Activated T-cell treated with anti-CD3 and anti-CD28 coated beads, Interleukin-2, amount 50 U/mL, for 72 hours (primary cell): ENCODE results near the gene TLE4. TPM values are rescaled to one million over a fixed set of nuclear protein-coding genes. Genes with fewer than 3 reads are reported as not detected.

Experiments used
- ATAC-seq, 2 donors: fragments of 150-1000 bp; cut with Tn5 transposase; replicated peaks in 1 of 2; 2 replicates each; pipeline ENCODE4 v1.10.0; 2021; ENCODE audit warnings: moderate library complexity in 2 of 2, mild to moderate bottlenecking in 1 of 2
- DNase-seq, 2 donors: peaks; one replicate each; pipeline ENCODE4 v3.0.0; 2021 to 2022; ENCODE audit warnings: mixed read lengths in 1 of 2
- H3K27ac Mint-ChIP-seq: one replicate; pipeline ENCODE4 v1.8.0; 2022; ENCODE audit warnings: mild to moderate bottlenecking, moderate library complexity, mixed read lengths
- H3K27me3 Mint-ChIP-seq: one replicate; pipeline ENCODE4 v1.8.0; 2022; ENCODE audit warnings: low read depth, mixed read lengths
- H3K36me3 Mint-ChIP-seq, 2 donors: one replicate each; pipeline ENCODE4 v1.8.0; 2022; ENCODE audit warnings: mixed read lengths in 2 of 2, mild to moderate bottlenecking in 1 of 2; ENCODE audit not compliant: insufficient read depth in 2 of 2
- H3K4me1 Mint-ChIP-seq: one replicate; pipeline ENCODE4 v1.8.0; 2022; ENCODE audit warnings: low read depth, mixed read lengths
- H3K4me3 Mint-ChIP-seq, 2 donors: one replicate each; pipeline ENCODE4 v1.8.0; 2022; ENCODE audit warnings: mild to moderate bottlenecking in 2 of 2, mixed read lengths in 2 of 2, moderate library complexity in 2 of 2
- H3K9me3 Mint-ChIP-seq, 2 donors: one replicate each; pipeline ENCODE4 v1.8.0; 2022; ENCODE audit warnings: mixed read lengths in 2 of 2
- total RNA-seq, 2 donors: library from RNA; stranded (reverse); gene quantifications; one replicate each; pipeline ENCODE4 v1.2.3, GENCODE V29; 2022

TLE4 gene
- total RNA-seq, 2 donors from 2014 or later, result 35.3 to 38.5 TPM

DNA sequence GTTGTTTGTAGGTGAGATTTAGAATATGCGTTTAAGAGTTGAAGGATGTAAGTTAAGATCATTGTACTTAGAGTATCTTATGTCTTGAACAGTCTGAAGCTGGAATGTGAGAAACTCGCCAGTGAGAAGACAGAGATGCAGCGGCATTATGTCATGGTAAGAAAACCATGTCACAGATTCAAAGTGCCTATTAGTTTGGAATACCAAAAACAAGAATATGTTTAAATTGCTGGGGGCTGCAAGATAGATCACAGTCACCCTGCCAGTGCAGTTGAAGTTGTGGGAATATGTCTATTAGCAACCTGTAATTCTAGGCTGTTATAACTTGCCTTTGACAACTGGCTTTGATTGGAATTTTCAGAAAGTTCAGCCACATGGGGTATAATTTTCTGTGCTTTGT, 3.0 kb downstream of the TLE4 start:
- peaks cover 52% of the 10 kb centered on the region for H3K4me1 Mint-ChIP-seq
- ATAC-seq (no peak), DNase-seq (no peak)
- H3K9me3 Mint-ChIP-seq, result no peaks in the 10 kb centered on the region
- no peaks in the 10 kb centered on the region for H3K27me3 Mint-ChIP-seq
- H3K4me3 Mint-ChIP-seq, result peak overlapping the region; percentile 86 to 92
- peaks cover 0 to 7% of the 10 kb centered on the region in 2 donors for H3K36me3 Mint-ChIP-seq
- H3K27ac Mint-ChIP-seq, result no peak overlapping the region

DNA sequence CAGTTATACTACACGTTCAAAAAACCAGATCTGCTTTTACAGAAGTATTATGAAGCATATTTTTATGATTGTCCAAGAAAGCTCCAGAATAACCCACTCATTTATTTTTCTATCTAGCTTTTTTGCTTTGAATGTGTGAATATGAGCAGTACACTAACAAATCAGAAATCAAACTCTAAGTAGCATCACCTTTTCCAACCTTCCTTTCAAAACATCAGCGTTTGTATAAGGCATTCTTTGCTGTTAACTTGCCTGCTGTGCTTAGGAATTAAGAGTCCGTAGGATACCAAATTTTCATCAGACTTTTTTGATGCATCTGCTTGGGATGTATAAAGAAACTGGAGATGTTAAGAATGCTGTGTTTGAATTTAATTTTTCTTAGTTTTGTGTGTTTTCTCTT, 3.8 kb downstream of the TLE4 start:
- peak overlapping the region in 1 of 2 donors; percentile 40 for H3K4me3 Mint-ChIP-seq
- H3K27ac Mint-ChIP-seq, result no peak overlapping the region
- no peak for DNase-seq
- no peaks in the 10 kb centered on the region for H3K27me3 Mint-ChIP-seq
- H3K36me3 Mint-ChIP-seq, result peaks cover 2 to 9% of the 10 kb centered on the region in 2 donors
- ATAC-seq, result no peak
- peaks cover 51% of the 10 kb centered on the region for H3K4me1 Mint-ChIP-seq
- H3K9me3 Mint-ChIP-seq, result no peaks in the 10 kb centered on the region

DNA sequence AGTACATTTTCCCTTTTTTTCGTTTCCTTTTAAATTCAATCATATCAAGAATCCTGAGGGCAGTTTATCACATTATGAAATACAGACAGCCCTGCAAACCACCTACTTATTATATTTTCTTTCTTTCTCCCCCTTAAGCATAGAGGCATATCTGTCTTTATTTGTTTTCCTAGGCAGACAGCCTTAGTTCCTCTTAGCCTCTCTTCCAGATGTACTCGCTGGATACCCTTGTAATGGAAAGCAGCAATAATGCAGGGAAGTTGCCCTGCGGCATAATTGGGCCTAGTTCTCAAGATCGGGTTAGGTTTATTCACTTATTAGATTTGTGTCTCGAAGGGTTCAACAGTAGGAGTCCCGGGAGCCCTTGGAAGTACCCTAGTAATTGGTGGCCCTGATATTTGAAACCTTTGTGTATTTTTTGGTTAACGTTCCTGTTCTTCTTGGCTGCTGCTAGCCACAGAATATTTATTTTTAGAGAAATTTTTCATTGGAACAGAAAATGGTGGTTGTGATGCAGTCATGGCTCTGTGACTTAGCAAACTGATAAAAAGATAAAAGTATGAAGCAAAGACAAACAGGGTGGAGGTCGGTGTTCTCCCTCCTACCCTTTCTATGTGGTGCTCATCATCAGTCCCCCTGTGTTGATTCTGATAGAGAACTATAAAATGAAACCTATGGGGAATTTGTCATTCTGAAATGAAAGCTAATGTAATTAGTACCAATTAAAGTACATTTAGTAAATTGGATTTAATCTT, 6.4 kb downstream of the TLE4 start:
- Mint-ChIP-seq H3K27me3 (no peaks in the 10 kb centered on the region), H3K9me3 (no peaks in the 10 kb centered on the region), H3K27ac (peak overlapping the region; percentile 43), H3K36me3 (peaks cover 2 to 9% of the 10 kb centered on the region in 2 donors), H3K4me1 (peaks cover 77% of the 10 kb centered on the region), H3K4me3 (peak overlapping the region in 1 of 2 donors; percentile 3)
- no peak for DNase-seq
- no peak for ATAC-seq

DNA sequence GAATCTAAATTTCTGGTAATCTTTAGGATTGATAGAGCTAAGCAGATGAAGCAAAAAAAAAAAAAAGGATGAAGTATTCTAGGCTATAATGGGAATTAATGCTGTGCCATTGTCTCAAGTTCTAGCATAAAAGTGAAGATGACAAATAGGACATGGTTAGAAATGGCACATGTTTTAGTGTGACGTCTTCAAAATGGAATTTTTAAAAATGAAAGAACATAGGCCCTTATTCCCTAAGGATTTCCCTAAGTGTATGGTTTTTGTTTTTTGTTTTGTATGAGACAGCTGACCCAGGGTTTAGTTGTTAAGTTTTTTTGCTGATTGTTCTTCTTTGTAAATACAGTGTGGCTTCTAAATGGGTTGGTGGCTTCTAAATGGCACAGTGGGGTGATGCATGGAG, 7.1 kb downstream of the TLE4 start:
- H3K36me3 Mint-ChIP-seq, result peaks cover 2 to 6% of the 10 kb centered on the region in 2 donors
- no peak for ATAC-seq
- H3K9me3 Mint-ChIP-seq, result no peaks in the 10 kb centered on the region
- H3K27me3 Mint-ChIP-seq, result no peaks in the 10 kb centered on the region
- H3K4me3 Mint-ChIP-seq, result peak overlapping the region in 1 of 2 donors; percentile 2
- no peak for DNase-seq
- H3K4me1 Mint-ChIP-seq, result peaks cover 81% of the 10 kb centered on the region
- H3K27ac Mint-ChIP-seq, result peak overlapping the region; percentile 12

DNA sequence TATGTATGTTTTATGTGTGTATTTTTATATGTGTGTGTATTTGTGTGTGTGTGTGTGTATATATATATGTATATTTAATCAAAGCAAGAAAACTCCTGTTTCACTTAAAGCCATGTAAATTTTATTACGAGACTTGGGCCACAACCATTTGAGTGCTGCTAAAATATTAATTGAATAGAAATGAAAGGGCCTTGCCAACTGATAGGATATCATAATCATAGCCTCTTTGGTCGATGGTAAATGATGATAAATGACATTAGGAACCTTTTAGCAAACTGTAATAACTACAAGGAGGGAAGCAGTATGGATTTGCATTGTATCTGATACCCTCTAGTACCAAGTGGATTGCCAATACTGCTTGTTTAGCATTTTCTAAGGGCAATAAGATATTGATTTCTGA, 7.9 kb downstream of the TLE4 start:
- Mint-ChIP-seq H3K27ac (no peak overlapping the region), H3K4me1 (peaks cover 81% of the 10 kb centered on the region), H3K4me3 (no peak overlapping the region), H3K27me3 (no peaks in the 10 kb centered on the region), H3K36me3 (peaks cover 2 to 6% of the 10 kb centered on the region in 2 donors), H3K9me3 (no peaks in the 10 kb centered on the region)
- ATAC-seq (no peak), DNase-seq (no peak)

DNA sequence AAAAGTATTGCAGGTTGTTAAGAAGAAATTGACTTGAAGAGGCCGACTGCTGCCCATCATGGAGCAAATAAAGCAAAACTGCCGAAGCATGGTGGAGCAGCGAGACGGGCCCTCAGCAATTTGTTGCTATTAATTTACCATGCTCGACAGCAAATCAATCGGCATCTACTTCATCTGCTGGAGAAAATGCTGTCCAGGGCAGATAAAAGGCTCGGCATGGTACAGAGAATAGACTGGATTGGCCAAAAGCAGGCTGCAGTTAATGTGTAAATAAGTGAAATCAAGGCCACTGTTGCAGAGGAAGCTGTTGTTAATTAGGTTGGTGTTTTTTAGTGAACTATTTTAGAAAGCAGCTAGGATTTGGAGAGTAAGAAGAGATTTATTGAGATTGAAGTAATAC, 8.3 kb downstream of the TLE4 start:
- peaks cover 2 to 6% of the 10 kb centered on the region in 2 donors for H3K36me3 Mint-ChIP-seq
- peak overlapping the region; percentile 50 for H3K27ac Mint-ChIP-seq
- peak overlapping the region in 1 of 2 donors; percentile 51 for H3K4me3 Mint-ChIP-seq
- peaks cover 82% of the 10 kb centered on the region for H3K4me1 Mint-ChIP-seq
- ATAC-seq, result no peak
- H3K27me3 Mint-ChIP-seq, result no peaks in the 10 kb centered on the region
- no peak for DNase-seq
- H3K9me3 Mint-ChIP-seq, result no peaks in the 10 kb centered on the region

DNA sequence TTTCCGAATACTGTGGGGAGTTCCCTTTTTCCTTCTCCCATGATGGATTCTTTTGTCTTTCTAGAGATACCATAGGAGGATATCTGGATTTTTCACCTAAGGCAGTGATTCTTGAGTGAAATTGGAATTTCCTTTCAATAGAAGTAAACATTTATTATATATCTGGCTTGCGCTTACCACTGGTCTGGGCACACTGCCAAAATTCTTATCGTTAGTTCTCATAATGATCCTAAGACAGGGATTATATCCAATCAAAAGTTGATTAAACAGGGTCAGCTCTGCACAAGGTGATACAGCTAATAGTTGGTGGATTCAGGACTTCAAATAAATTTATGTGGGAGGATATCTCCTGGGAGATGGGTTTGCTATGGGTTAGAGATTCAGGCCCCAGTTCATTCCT, 9.6 kb downstream of the TLE4 start:
- no peak for ATAC-seq
- Mint-ChIP-seq H3K4me1 (peaks cover 79% of the 10 kb centered on the region), H3K4me3 (peak overlapping the region; percentile 57 to 64), H3K9me3 (no peaks in the 10 kb centered on the region), H3K36me3 (peaks cover 2 to 6% of the 10 kb centered on the region in 2 donors), H3K27me3 (no peaks in the 10 kb centered on the region), H3K27ac (peak overlapping the region; percentile 57)
- no peak for DNase-seq

DNA sequence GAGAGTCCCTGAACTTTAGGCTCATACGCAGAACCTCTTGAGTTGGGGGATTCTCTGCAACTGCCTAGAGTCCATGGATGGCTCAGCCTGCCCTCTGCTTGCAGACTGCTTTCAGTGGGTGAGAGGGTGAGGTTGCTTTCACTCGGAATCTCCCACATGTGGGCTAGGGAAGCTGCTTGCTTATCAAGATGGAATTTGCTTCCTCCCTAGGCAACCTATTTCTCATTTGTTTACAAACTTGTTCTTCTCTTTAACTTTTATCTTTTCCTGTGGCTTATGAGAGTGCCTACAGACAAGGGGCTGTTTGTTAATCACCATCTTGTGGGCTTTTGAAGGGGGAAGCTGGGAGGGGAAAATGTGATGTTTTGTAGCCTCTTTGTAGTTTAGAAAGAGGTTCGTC, 10.0 kb downstream of the TLE4 start:
- Mint-ChIP-seq H3K4me1 (peaks cover 75% of the 10 kb centered on the region), H3K4me3 (peak overlapping the region; percentile 57 to 64), H3K27ac (peak overlapping the region; percentile 57), H3K27me3 (no peaks in the 10 kb centered on the region), H3K9me3 (no peaks in the 10 kb centered on the region), H3K36me3 (peaks cover 2 to 3% of the 10 kb centered on the region in 2 donors)
- DNase-seq, result peak; percentile 19 to 36
- ATAC-seq, result peak; percentile 65 to 71

DNA sequence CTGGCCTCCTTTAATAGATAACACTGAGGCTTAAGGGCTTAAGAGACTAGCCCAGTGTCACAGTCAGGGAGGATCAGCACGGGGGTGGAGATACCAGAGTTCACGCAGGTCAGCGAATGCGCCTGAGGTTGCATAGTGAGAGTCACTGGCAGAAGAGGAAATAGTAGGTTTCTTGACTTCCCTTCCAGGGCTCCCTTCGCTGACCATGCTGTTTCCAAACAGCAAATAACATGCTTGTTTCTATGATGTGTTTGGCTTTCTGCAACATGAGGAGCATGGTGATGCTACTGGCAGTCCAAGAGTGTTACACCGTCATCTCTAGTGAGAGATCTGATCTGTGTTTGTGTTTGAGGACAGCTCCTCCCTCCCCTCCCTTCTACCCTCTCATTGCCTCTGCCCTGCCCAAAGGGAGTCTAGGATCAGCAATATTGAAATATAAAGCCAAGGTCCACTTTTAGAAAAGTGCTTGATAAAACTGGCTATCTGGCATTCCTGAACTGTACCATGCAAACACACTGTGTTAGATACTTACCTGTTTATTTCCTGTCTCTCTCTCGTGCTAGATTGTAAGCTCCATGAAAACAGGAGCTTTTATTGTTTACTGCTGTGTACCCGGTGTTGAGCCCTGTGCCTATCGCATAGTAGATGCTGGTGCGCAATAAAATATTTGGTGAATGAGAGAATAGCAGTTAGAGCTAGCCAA, 12.3 kb downstream of the TLE4 start:
- ATAC-seq (peak; percentile 64 to 86), DNase-seq (peak; percentile 34 to 47)
- Mint-ChIP-seq H3K9me3 (no peaks in the 10 kb centered on the region), H3K27ac (peak overlapping the region; percentile 24), H3K36me3 (peaks cover 2 to 5% of the 10 kb centered on the region in 2 donors), H3K4me1 (peaks cover 70% of the 10 kb centered on the region), H3K4me3 (peak overlapping the region; percentile 60 to 68), H3K27me3 (no peaks in the 10 kb centered on the region)

DNA sequence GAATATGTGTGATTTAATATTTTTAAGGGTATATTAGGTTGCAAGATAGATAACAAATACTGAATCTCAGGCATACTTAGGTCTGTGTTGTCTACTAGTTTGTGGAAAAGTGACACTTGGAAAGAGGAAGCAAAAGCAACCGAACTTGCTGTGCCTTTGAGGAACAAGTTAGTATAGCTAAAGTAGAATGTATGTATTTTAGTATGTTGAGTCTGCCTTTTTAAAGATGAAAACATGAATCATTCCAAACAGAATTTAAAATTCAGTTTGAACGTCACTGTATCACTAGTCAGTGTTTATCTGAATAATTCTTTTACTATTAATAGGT, 12.9 kb downstream of the TLE4 start:
- peaks cover 2 to 5% of the 10 kb centered on the region in 2 donors for H3K36me3 Mint-ChIP-seq
- no peaks in the 10 kb centered on the region for H3K9me3 Mint-ChIP-seq
- H3K27ac Mint-ChIP-seq, result peak overlapping the region; percentile 24
- DNase-seq (no peak), ATAC-seq (no peak)
- H3K4me1 Mint-ChIP-seq, result peaks cover 69% of the 10 kb centered on the region
- H3K27me3 Mint-ChIP-seq, result no peaks in the 10 kb centered on the region
- H3K4me3 Mint-ChIP-seq, result peak overlapping the region in 1 of 2 donors; percentile 68

DNA sequence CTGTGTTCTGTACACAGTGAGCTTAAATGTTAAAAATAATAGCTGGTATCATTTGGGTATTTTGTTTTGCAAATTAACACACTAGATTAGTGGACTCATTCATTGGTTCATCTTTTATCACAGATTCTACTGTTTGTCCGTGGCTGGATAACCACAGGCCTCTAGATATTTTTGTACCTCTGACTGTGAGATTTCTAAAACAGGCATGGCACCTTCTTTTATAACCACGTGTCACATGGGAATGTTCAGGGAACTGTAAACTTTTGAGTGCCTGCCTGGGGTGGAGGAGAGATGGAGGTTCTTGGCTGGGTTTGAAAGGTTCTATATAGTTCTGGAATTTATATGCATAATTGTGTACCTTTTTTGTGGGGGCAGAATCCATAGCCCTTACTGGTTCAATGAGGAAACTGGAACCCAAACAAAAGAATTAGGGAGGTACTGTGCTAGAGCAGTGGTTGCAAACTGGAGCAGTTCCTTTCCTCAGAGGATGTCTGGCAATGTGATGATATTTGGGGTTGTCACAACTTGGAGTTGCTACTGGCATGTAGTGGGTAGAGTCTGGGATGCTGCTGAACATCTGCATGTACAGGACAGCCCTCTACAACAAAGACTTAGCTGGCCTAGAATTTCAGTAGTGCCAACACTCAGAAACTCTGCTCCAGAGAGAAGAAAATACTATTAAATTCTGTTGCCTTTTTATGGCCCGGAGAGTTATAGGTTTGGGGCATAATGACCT, 16.9 kb downstream of the TLE4 start:
- H3K4me1 Mint-ChIP-seq, result peaks cover 70% of the 10 kb centered on the region
- no peaks in the 10 kb centered on the region for H3K9me3 Mint-ChIP-seq
- no peak for DNase-seq
- no peak for ATAC-seq
- no peak overlapping the region for H3K4me3 Mint-ChIP-seq
- H3K27ac Mint-ChIP-seq, result no peak overlapping the region
- H3K27me3 Mint-ChIP-seq, result peaks cover 12% of the 10 kb centered on the region
- H3K36me3 Mint-ChIP-seq, result peaks cover 0 to 6% of the 10 kb centered on the region in 2 donors

DNA sequence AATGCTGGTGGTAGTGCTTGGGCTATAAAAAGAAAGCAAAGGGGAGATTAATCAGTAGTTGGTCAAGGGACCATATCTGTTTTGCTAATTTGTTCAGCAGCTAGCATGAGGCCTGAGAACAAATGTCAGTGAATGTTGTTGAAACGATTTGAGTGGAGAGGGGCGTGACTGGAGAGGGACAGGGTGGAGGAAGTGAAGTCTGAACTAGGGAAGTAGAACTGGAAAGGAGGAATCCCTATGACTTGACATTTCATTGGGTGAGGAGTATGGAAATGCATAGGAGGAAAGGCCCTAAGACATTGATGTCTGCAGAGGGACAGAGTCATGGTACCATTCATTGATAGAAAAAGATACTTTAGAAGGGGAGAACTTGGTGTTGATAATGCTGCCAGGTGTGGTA, 19.7 kb downstream of the TLE4 start:
- peaks cover 60% of the 10 kb centered on the region for H3K4me1 Mint-ChIP-seq
- no peak overlapping the region for H3K4me3 Mint-ChIP-seq
- no peak for DNase-seq
- no peak for ATAC-seq
- H3K9me3 Mint-ChIP-seq, result no peaks in the 10 kb centered on the region
- no peak overlapping the region for H3K27ac Mint-ChIP-seq
- peaks cover 12% of the 10 kb centered on the region for H3K27me3 Mint-ChIP-seq
- peaks cover 2 to 6% of the 10 kb centered on the region in 2 donors for H3K36me3 Mint-ChIP-seq
